ENCODE data around the gene TTC21B.

TTC21B gene

DNA sequence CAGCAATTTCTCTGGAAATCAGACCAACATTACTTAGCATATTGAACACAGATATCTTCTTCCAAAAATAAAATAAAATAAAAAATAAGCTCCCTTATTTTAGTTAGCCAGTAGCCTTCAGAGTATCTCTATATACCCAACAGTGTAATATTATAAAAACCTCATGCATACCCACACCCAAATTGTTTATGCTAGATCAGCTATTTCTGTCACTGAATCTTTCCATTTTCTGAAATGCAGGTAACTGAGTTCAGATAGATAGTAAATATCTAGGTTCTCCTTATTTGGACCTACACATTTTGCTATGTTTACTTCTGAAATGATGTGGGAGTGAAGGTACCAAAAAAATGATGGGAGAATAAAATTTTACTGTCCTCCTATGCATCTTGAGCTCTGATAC lies 39.9 kb downstream of the TTC21B start:
- no peak for FAIRE-seq
- TF ChIP-seq POLR2A (IDR thresholded peaks at IDR 0.05; ENCODE audit: low read depth, low read length) (no peak), POLR2AphosphoS5 (IDR thresholded peaks at IDR 0.05; ENCODE audit: low read depth, low read length) (no peak), TAF1 (IDR thresholded peaks at IDR 0.05; ENCODE audit: borderline replicate concordance, low read depth, low read length) (no peak)

DNA sequence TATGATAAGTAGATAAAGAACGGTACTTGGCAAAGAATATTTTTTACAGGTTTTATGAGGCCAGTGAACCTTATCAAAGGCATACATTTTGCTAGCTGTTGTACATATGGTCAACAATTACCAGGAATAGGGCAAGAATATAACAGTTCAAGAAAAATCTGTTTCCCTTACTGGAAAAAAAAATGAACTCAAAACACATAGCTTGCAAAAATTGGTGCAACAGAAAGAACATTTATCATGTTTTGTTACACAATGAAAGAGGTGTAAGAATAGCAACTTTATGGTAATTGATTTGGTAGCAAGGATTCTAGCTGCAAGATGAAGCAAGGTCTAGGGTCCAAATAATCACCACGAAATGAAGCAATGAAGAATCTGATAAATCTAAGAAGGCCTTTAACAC lies 41.6 kb downstream of the TTC21B start:
- no peak for TF ChIP-seq POLR2A (IDR thresholded peaks at IDR 0.05; ENCODE audit: low read depth, low read length)
- TF ChIP-seq POLR2AphosphoS5 (IDR thresholded peaks at IDR 0.05; ENCODE audit: low read depth, low read length): no peak
- TF ChIP-seq TAF1 (IDR thresholded peaks at IDR 0.05; ENCODE audit: borderline replicate concordance, low read depth, low read length): no peak
- DNase-seq (ENCODE audit: insufficient read length) (no peak), FAIRE-seq (no peak)

More for the DNA sequence above, 39.9 kb downstream of the TTC21B start:
- DNase-seq (ENCODE audit: insufficient read length): no peak

- TF ChIP-seq TAF1 (IDR thresholded peaks at IDR 0.05; ENCODE audit: borderline replicate concordance, low read depth, low read length) (no peak), POLR2AphosphoS5 (IDR thresholded peaks at IDR 0.05; ENCODE audit: low read depth, low read length) (no peak), POLR2A (IDR thresholded peaks at IDR 0.05; ENCODE audit: low read depth, low read length) (no peak)
- DNase-seq (ENCODE audit: insufficient read length) (no peak), FAIRE-seq (no peak)
Observed at GRCh38 chr2:165911231-165911630, 42.3 kb downstream of the TTC21B start.

DNA sequence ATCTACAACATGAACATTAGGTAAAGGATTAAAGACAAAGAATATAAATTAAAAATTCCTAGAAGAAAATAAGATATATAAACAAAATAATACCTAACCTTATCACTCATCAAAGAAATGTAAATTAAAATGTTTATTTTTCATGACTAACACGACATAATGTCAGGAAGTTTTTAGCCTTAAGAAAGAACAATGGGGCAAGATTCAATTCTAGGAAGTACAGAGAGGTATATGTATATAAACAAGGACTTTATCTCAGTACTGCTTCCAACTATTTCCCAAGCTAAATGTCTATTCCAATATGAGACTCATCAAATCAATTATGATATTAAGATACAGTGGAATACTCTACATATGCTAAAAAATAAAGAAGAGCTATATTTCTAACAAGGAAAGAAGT lies 44.1 kb downstream of the TTC21B start:
- DNase-seq (ENCODE audit: insufficient read length) (no peak), FAIRE-seq (no peak)
- no peak for TF ChIP-seq POLR2AphosphoS5 (IDR thresholded peaks at IDR 0.05; ENCODE audit: low read depth, low read length)
- TF ChIP-seq POLR2A (IDR thresholded peaks at IDR 0.05; ENCODE audit: low read depth, low read length): no peak
- no peak for TF ChIP-seq TAF1 (IDR thresholded peaks at IDR 0.05; ENCODE audit: borderline replicate concordance, low read depth, low read length)

- FAIRE-seq: no peak
Observed at GRCh38 chr2:165905854-165906253, 47.7 kb downstream of the TTC21B start.

DNA sequence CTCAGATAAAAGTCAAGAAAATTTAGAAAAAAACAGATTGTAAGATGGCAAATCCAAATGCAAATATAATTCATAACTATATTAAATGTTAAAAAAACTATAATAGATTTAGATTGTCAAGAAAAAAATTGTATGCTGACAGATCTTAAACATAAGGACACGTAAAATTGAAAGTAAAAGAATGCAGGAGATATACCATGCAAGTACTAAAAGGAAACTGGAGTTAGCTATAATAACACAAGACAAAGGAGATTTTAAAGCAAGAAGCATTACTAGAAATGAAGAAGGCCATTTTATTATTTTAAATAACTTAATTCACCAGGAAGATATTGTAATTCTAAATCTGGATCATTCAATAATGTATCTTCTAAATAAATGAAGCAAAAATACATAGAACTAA lies 48.3 kb downstream of the TTC21B start:
- TF ChIP-seq TAF1 (IDR thresholded peaks at IDR 0.05; ENCODE audit: borderline replicate concordance, low read depth, low read length) (no peak), POLR2AphosphoS5 (IDR thresholded peaks at IDR 0.05; ENCODE audit: low read depth, low read length) (no peak), POLR2A (IDR thresholded peaks at IDR 0.05; ENCODE audit: low read depth, low read length) (no peak)
- no peak for FAIRE-seq
- DNase-seq (ENCODE audit: insufficient read length): no peak

More at GRCh38 chr2:165905854-165906253, 47.7 kb downstream of the TTC21B start:
- DNase-seq (ENCODE audit: insufficient read length): no peak
- no peak for TF ChIP-seq POLR2AphosphoS5 (IDR thresholded peaks at IDR 0.05; ENCODE audit: low read depth, low read length)
- TF ChIP-seq TAF1 (IDR thresholded peaks at IDR 0.05; ENCODE audit: borderline replicate concordance, low read depth, low read length): no peak
- no peak for TF ChIP-seq POLR2A (IDR thresholded peaks at IDR 0.05; ENCODE audit: low read depth, low read length)

DNA sequence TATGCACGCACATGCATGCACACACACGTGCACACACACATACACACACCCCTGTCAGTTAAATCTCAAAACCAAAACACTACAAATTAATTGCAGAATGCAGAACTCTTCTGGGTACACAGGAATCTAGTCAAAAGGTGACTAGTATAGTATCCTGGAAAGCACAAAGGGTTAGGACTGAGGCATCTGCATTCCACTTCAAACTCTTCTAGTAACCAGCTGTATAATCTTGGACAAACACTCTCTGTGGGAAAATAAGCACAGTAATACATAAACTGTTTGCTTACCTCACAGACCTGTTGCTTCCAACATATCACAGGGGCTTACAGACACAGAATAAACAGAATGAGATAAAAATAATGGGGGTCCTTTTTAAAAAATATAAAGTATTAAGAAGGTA lies 49.1 kb downstream of the TTC21B start:
- TF ChIP-seq TAF1 (IDR thresholded peaks at IDR 0.05; ENCODE audit: borderline replicate concordance, low read depth, low read length) (no peak), POLR2AphosphoS5 (IDR thresholded peaks at IDR 0.05; ENCODE audit: low read depth, low read length) (no peak), POLR2A (IDR thresholded peaks at IDR 0.05; ENCODE audit: low read depth, low read length) (no peak)
- FAIRE-seq (no peak), DNase-seq (ENCODE audit: insufficient read length) (no peak)

DNA sequence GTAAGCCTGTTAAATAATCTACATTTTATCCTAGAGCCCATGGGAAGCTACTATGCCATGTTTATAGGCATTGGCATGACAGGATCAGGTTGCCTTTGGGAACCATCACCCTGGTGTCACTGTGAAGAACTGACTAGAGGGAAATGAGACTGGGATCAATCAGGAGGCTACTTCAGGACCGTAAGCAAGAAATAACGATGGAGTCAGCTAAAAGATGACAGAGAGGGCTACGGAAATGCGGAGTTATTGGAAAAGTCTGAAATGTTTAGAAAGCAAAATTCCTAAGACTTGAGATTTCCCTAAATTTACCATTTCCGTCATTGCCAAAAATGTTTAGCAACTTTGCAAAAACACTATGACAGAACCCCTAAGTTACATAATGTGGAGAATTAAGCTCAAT lies 50.2 kb downstream of the TTC21B start:
- FAIRE-seq (no peak), DNase-seq (ENCODE audit: insufficient read length) (no peak)
- TF ChIP-seq POLR2A (IDR thresholded peaks at IDR 0.05; ENCODE audit: low read depth, low read length) (no peak), POLR2AphosphoS5 (IDR thresholded peaks at IDR 0.05; ENCODE audit: low read depth, low read length) (no peak), TAF1 (IDR thresholded peaks at IDR 0.05; ENCODE audit: borderline replicate concordance, low read depth, low read length) (no peak)

- no peak for FAIRE-seq
- DNase-seq (ENCODE audit: insufficient read length): no peak
- no peak for TF ChIP-seq POLR2AphosphoS5 (IDR thresholded peaks at IDR 0.05; ENCODE audit: low read depth, low read length)
- TF ChIP-seq TAF1 (IDR thresholded peaks at IDR 0.05; ENCODE audit: borderline replicate concordance, low read depth, low read length): no peak
- TF ChIP-seq POLR2A (IDR thresholded peaks at IDR 0.05; ENCODE audit: low read depth, low read length): no peak
Observed at GRCh38 chr2:165902934-165903333, 50.6 kb downstream of the TTC21B start.

- TF ChIP-seq POLR2AphosphoS5 (IDR thresholded peaks at IDR 0.05; ENCODE audit: low read depth, low read length) (no peak), TAF1 (IDR thresholded peaks at IDR 0.05; ENCODE audit: borderline replicate concordance, low read depth, low read length) (no peak), POLR2A (IDR thresholded peaks at IDR 0.05; ENCODE audit: low read depth, low read length) (no peak)
- FAIRE-seq (no peak), DNase-seq (ENCODE audit: insufficient read length) (no peak)
Observed at GRCh38 chr2:165901620-165902298, 51.8 kb downstream of the TTC21B start.

- no peak for TF ChIP-seq POLR2AphosphoS5 (IDR thresholded peaks at IDR 0.05; ENCODE audit: low read depth, low read length)
- no peak for TF ChIP-seq POLR2A (IDR thresholded peaks at IDR 0.05; ENCODE audit: low read depth, low read length)
- no peak for TF ChIP-seq TAF1 (IDR thresholded peaks at IDR 0.05; ENCODE audit: borderline replicate concordance, low read depth, low read length)
- no peak for FAIRE-seq
- no peak for DNase-seq (ENCODE audit: insufficient read length)
Observed at GRCh38 chr2:165899311-165899710, 54.3 kb downstream of the TTC21B start.

GRCh38 chr2:165898381-165898780 lies 55.2 kb downstream of the TTC21B start:
- no peak for FAIRE-seq
- TF ChIP-seq POLR2AphosphoS5 (IDR thresholded peaks at IDR 0.05; ENCODE audit: low read depth, low read length) (no peak), TAF1 (IDR thresholded peaks at IDR 0.05; ENCODE audit: borderline replicate concordance, low read depth, low read length) (no peak), POLR2A (IDR thresholded peaks at IDR 0.05; ENCODE audit: low read depth, low read length) (no peak)
- no peak for DNase-seq (ENCODE audit: insufficient read length)

Measured in GM12892 (cell line).